Measurements from ENCODE around the gene ZSWIM9. TPM values are rescaled to one million over a fixed set of nuclear protein-coding genes. Genes with fewer than 3 reads are reported as not detected.

ZSWIM9 gene
- total and polyA plus RNA-seq, 2 experiments from 2014 or later, result 1.5 to 7.0 TPM

DNA sequence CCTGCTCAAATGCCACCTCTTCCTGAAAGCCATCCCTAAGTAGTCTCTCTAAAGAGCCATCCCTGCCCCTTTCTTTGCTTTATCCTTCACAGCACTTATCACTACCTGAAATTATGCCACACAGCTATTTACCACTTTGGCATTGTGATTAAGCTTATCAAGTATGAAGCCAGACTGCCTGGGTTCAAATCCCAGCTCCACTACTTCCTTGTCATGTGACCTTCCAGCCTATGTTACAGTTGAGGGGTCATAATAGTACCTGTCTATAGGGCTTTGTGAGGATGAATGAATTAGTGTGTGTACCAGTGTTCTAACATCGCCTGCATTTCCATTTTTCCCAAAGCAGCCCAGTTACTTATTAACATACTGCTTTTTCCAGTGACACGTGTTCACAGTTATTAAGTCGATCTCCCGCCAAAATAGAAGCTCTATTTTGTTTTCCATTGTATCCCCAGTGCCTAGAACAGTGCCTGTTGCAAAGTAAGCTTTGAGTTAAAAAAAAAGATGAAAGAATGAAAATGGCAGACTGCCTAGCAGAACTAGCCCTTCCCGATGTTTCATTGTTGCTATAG is 32.8 kb downstream of the ZSWIM9 start:
- no peak for DNase-seq (ENCODE audit: low read depth in 1 of 2, low spot score in 1 of 2)
- H3K36me3 ChIP-seq, result no peaks in the 10 kb centered on the region
- peak overlapping the region; percentile 6 for H3K4me3 ChIP-seq
- TF ChIP-seq, protein P1, sequence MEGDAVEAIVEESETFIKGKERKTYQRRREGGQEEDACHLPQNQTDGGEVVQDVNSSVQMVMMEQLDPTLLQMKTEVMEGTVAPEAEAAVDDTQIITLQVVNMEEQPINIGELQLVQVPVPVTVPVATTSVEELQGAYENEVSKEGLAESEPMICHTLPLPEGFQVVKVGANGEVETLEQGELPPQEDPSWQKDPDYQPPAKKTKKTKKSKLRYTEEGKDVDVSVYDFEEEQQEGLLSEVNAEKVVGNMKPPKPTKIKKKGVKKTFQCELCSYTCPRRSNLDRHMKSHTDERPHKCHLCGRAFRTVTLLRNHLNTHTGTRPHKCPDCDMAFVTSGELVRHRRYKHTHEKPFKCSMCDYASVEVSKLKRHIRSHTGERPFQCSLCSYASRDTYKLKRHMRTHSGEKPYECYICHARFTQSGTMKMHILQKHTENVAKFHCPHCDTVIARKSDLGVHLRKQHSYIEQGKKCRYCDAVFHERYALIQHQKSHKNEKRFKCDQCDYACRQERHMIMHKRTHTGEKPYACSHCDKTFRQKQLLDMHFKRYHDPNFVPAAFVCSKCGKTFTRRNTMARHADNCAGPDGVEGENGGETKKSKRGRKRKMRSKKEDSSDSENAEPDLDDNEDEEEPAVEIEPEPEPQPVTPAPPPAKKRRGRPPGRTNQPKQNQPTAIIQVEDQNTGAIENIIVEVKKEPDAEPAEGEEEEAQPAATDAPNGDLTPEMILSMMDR (IDR thresholded peaks at IDR 0.05; ENCODE audit: low read depth, low read length), result no peak
- no peaks in the 10 kb centered on the region for H3K9me3 ChIP-seq (ENCODE audit: low read depth)
- H3K4me1 ChIP-seq (ENCODE audit: low read depth), result no peaks in the 10 kb centered on the region
- peak overlapping the region; percentile 42 for H3K27ac ChIP-seq
- no peaks in the 10 kb centered on the region for H3K27me3 ChIP-seq

GRCh38 chr19:48203794-48204628 is 33.5 kb downstream of the ZSWIM9 start:
- peak; percentile 96 for DNase-seq (ENCODE audit: low read depth in 1 of 2, low spot score in 1 of 2)
- Histone ChIP-seq H3K36me3 (no peaks in the 10 kb centered on the region), H3K4me1 (ENCODE audit: low read depth) (no peaks in the 10 kb centered on the region), H3K9me3 (ENCODE audit: low read depth) (no peaks in the 10 kb centered on the region), H3K27ac (peak overlapping the region; percentile 42), H3K4me3 (peak overlapping the region; percentile 31), H3K27me3 (no peaks in the 10 kb centered on the region)
- TF ChIP-seq, protein P1 (IDR thresholded peaks at IDR 0.05; ENCODE audit: low read depth, low read length), result no peak

GRCh38 chr19:48206397-48207093 is 36.1 kb downstream of the ZSWIM9 start:
- TF ChIP-seq, protein P1 (IDR thresholded peaks at IDR 0.05; ENCODE audit: low read depth, low read length), result no peak
- Histone ChIP-seq H3K4me1 (ENCODE audit: low read depth) (no peaks in the 10 kb centered on the region), H3K27me3 (no peaks in the 10 kb centered on the region), H3K27ac (no peak overlapping the region), H3K4me3 (no peak overlapping the region), H3K9me3 (ENCODE audit: low read depth) (no peaks in the 10 kb centered on the region), H3K36me3 (peaks cover 5% of the 10 kb centered on the region)
- no peak for DNase-seq (ENCODE audit: low read depth in 1 of 2, low spot score in 1 of 2)

DNA sequence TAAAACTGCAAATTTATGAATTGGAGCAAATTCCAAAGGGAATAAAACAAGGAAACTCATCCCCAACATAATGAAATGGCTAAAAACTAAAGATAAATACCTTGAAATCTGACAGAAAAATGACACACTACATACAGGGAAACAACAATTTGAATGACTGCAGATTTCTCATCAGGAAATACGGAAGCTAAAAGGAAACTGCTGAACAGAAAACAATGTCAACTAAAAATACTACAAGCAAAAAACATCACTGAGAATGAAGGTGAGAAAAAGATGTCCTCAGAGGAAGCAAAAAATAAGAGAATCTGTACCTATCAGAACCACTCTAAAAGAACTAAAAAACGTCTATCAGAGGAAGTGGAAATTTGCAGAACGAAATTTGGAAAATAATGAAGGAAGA is 39.5 kb downstream of the ZSWIM9 start:
- H3K27ac ChIP-seq, result no peak overlapping the region
- TF ChIP-seq, protein P1 (IDR thresholded peaks at IDR 0.05; ENCODE audit: low read depth, low read length), result no peak
- H3K36me3 ChIP-seq, result peaks cover 5% of the 10 kb centered on the region
- no peaks in the 10 kb centered on the region for H3K4me1 ChIP-seq (ENCODE audit: low read depth)
- no peak overlapping the region for H3K4me3 ChIP-seq
- no peak for DNase-seq (ENCODE audit: low read depth in 1 of 2, low spot score in 1 of 2)
- H3K27me3 ChIP-seq, result no peaks in the 10 kb centered on the region
- no peaks in the 10 kb centered on the region for H3K9me3 ChIP-seq (ENCODE audit: low read depth)

- H3K4me3 ChIP-seq, result no peak overlapping the region
These were observed 43.5 kb downstream of the ZSWIM9 start for GRCh38 chr19:48213959-48214358.

More at GRCh38 chr19:48213959-48214358, 43.5 kb downstream of the ZSWIM9 start:
- Histone ChIP-seq H3K27me3 (no peaks in the 10 kb centered on the region), H3K27ac (no peak overlapping the region), H3K36me3 (peaks cover 10% of the 10 kb centered on the region), H3K4me1 (ENCODE audit: low read depth) (no peaks in the 10 kb centered on the region), H3K9me3 (ENCODE audit: low read depth) (no peaks in the 10 kb centered on the region)
- DNase-seq (ENCODE audit: low read depth in 1 of 2, low spot score in 1 of 2), result no peak
- TF ChIP-seq, protein P1 (IDR thresholded peaks at IDR 0.05; ENCODE audit: low read depth, low read length), result no peak

Measured in cardiac muscle cell (in vitro differentiated cells and primary cell).